ENCODE results near the gene TLCD3B.

- TF ChIP-seq CTCF (IDR thresholded peaks at IDR 0.05; ENCODE audit: insufficient read depth, low read depth, low read length) (no peak), EZH2 (IDR thresholded peaks at IDR 0.05; ENCODE audit: insufficient read depth, low read length) (no peak)
Observed at GRCh38 chr16:29987371-29988085, 43.5 kb downstream of the TLCD3B start.
